HepG2 (cell line): ENCODE measurements around the gene CASKIN1. TPM values are rescaled to one million over a fixed set of nuclear protein-coding genes. Genes with fewer than 3 reads are reported as not detected.

Experiments used
- AFF4 ChIP-seq: sonication (generic); formaldehyde crosslinking; IDR thresholded peaks from 2 replicates; pipeline ENCODE4 v1.4.0; 2020; ENCODE audit warnings: missing genetic modification reagents
- ARID4A ChIP-seq: sonication (generic); formaldehyde crosslinking; IDR thresholded peaks from 2 replicates; pipeline ENCODE4 v1.5.0; 2020; ENCODE audit warnings: mild to moderate bottlenecking, missing genetic modification reagents, borderline replicate concordance
- DMTF1 ChIP-seq: sonication (generic); formaldehyde crosslinking; IDR thresholded peaks from 2 replicates; pipeline ENCODE4 v1.4.0; 2020; ENCODE audit warnings: mild to moderate bottlenecking, missing genetic modification reagents
- EP300 ChIP-seq, 3 experiments: sonication (generic) in 1 of 3; formaldehyde crosslinking in 1 of 3; IDR thresholded peaks; 2 replicates each; pipeline versions ENCODE4 v1.5.1 to v1.6.1; 2011 to 2020; ENCODE audit warnings: low read depth in 2 of 3, low read length in 2 of 3, borderline replicate concordance in 1 of 3, improper control_type of control experiment in 1 of 3, mild to moderate bottlenecking in 1 of 3, missing genetic modification reagents in 1 of 3, moderate library complexity in 1 of 3
- FOSL2 ChIP-seq: sonication (generic); formaldehyde crosslinking; IDR thresholded peaks from 2 replicates; pipeline ENCODE4 v1.4.0; 2020; ENCODE audit warnings: missing genetic modification reagents
- FOXA3 ChIP-seq: IDR thresholded peaks from 2 replicates; pipeline ENCODE4 v1.6.1; 2016; ENCODE audit warnings: missing genetic modification reagents, missing compliant biosample characterization
- GABPA ChIP-seq, 2 experiments: IDR thresholded peaks; 2 replicates each; pipeline ENCODE4 v1.6.1; 2011 to 2016; ENCODE audit warnings: low read depth in 2 of 2, low read length in 1 of 2, missing biosample characterization in 1 of 2, missing genetic modification characterization in 1 of 2
- MED1 ChIP-seq: sonication (generic); formaldehyde crosslinking; IDR thresholded peaks from 2 replicates; pipeline ENCODE4 v1.4.0; 2020; ENCODE audit warnings: missing genetic modification reagents
- TEAD2 ChIP-seq: sonication (generic); formaldehyde crosslinking; IDR thresholded peaks from 2 replicates; pipeline ENCODE4 v1.9.0; 2021; ENCODE audit warnings: missing genetic modification reagents
- TRIM24 ChIP-seq: sonication (generic); formaldehyde crosslinking; IDR thresholded peaks from 2 replicates; pipeline ENCODE4 v1.8.0; 2022; ENCODE audit warnings: mild to moderate bottlenecking, missing genetic modification reagents
- ZBTB33 ChIP-seq: sonication (generic); formaldehyde crosslinking; IDR thresholded peaks from 2 replicates; pipeline ENCODE4 v1.4.0; 2020; ENCODE audit warnings: missing genetic modification reagents
- ZNF414 ChIP-seq: sonication (generic); formaldehyde crosslinking; IDR thresholded peaks from 2 replicates; pipeline ENCODE4 v1.5.0; 2020; ENCODE audit warnings: missing genetic modification reagents
- ZNF431 ChIP-seq: sonication (generic); formaldehyde crosslinking; IDR thresholded peaks from 2 replicates; pipeline ENCODE4 v1.9.0; 2022; ENCODE audit warnings: missing genetic modification reagents, low read depth, mild to moderate bottlenecking, borderline replicate concordance
- polyA plus RNA-seq, 8 experiments: library from polyadenylated mRNA; depleted of rRNA in 3 of 8; stranded (reverse) in 7 of 8; unstranded in 1 of 8; fragments of >200 nt; fragmentation: Illumina TruSeq in 4 of 8; extraction: Trizol in 4 of 8; gene quantifications; 2 replicates each; pipeline versions ENCODE4 v1.2.1 to v1.2.3, GENCODE V29; 2011 to 2016; ENCODE audit warnings: low read depth in 4 of 8, missing spikeins in 1 of 8, mixed read lengths in 1 of 8; ENCODE audit not compliant: insufficient read depth in 1 of 8
- total RNA-seq, 5 experiments: library from RNA; depleted of rRNA; stranded (reverse); fragments of >200 nt; fragmentation: Illumina TruSeq; extraction: Trizol; gene quantifications; 2 replicates each; pipeline ENCODE4 v1.2.3, GENCODE V29; 2016; ENCODE audit warnings: low read depth in 1 of 5

Gene CASKIN1
- total and polyA plus RNA-seq, 2 of the 13 experiments (the other 11 are each of a cell fraction or from before 2014, with no cell fraction given): 1.2 to 2.2 TPM

GRCh38 chr16:2205104-2205966 lies 8.9 kb upstream of the CASKIN1 start, which contains the start of gene MLST8 (continued):
- TF ChIP-seq DMTF1 (CRISPR knock-in tag) (no peak), TEAD2 (CRISPR knock-in tag) (no peak), AFF4 (CRISPR knock-in tag) (no peak), TRIM24 (no peak), GABPA (IDR thresholded peaks at IDR 0.05; ENCODE audit: low read depth, low read length) (no peak), GABPA (CRISPR knock-in tag; IDR thresholded peaks at IDR 0.05; ENCODE audit: low read depth) (no peak), ZBTB33 (CRISPR knock-in tag) (no peak; the same call in 1 of the 2 replicates), EP300 (IDR thresholded peaks at IDR 0.05; ENCODE audit: low read depth in 2 of 2, low read length in 2 of 2) (peak in 1 of 2 experiments; percentile 18; a peak in 1 of 4 replicates), EP300 (CRISPR knock-in tag; IDR thresholded peaks at IDR 0.05; ENCODE audit: borderline replicate concordance) (peak; percentile 35; the same call in 1 of the 2 replicates), MED1 (CRISPR knock-in tag) (peak; percentile 58), ZNF431 (CRISPR knock-in tag) (no peak), FOSL2 (no peak; the same call in 1 of the 2 replicates), ZNF414 (CRISPR knock-in tag) (peak; percentile 80), ARID4A (peak; percentile 77), FOXA3 (CRISPR knock-in tag) (no peak)
